HAP-1 (cell line): ENCODE data around the gene AFDN.
"Not testable (repeated sequence)": the region's sequence is repeated elsewhere in the genome, so short reads cannot be mapped to it uniquely, and the experiment has no call there.

Experiments
- DNase-seq, 2 experiments: peaks; one replicate each; pipeline ENCODE4 v3.0.0-alpha.2; 2016 to 2020; ENCODE audit warnings: low spot score in 2 of 2
- H3K27me3 ChIP-seq: fragments of 250-450 bp; sonication (Bioruptor Pico); 2 replicates; pipeline ENCODE4 v1.5.1; 2020; ENCODE audit warnings: low read depth, mild to moderate bottlenecking, moderate library complexity
- H3K36me3 ChIP-seq: fragments of 250-450 bp; sonication (Bioruptor Pico); replicated peaks from 2 replicates; pipeline ENCODE4 v1.5.1; 2020; ENCODE audit warnings: mild to moderate bottlenecking
- H3K4me1 ChIP-seq: fragments of 250-450 bp; sonication (Bioruptor Pico); 2 replicates; pipeline ENCODE4 v1.5.1; 2020; ENCODE audit warnings: mild to moderate bottlenecking
- H3K4me3 ChIP-seq: fragments of 250-450 bp; sonication (Bioruptor Pico); 2 replicates; pipeline ENCODE4 v1.5.1; 2020; ENCODE audit warnings: mild to moderate bottlenecking, moderate library complexity
- H3K9me3 ChIP-seq: fragments of 250-450 bp; sonication (Bioruptor Pico); 2 replicates; pipeline ENCODE4 v1.5.1; 2020; ENCODE audit warnings: mild to moderate bottlenecking, moderate library complexity
- in situ Hi-C: fragments of 300-500 bp; cut with MboI; formaldehyde crosslinking; loops from 3 replicates; pipeline ENCODE4 v1.14.3; 2020; ENCODE audit warnings: low sequenced_read_pairs, inconsistent platforms, mixed read lengths

The AFDN gene

GRCh38 chr6:167970230-167970629, 143.5 kb downstream of the AFDN start:
- Histone ChIP-seq H3K9me3 (no peaks in the 10 kb centered on the region), H3K27me3 (no peaks in the 10 kb centered on the region), H3K36me3 (peaks cover 29% of the 10 kb centered on the region), H3K4me3 (no peak overlapping the region), H3K4me1 (no peaks in the 10 kb centered on the region)
- DNase-seq: no peak
- in situ Hi-C loops: no loop called here

GRCh38 chr6:167972193-167972592, 145.5 kb downstream of the AFDN start:
- Histone ChIP-seq H3K27me3 (no peaks in the 10 kb centered on the region), H3K4me1 (no peaks in the 10 kb centered on the region), H3K36me3 (peaks cover 25% of the 10 kb centered on the region), H3K9me3 (no peaks in the 10 kb centered on the region), H3K4me3 (no peak overlapping the region)
- in situ Hi-C loops: no loop called here
- DNase-seq: no peak

DNA sequence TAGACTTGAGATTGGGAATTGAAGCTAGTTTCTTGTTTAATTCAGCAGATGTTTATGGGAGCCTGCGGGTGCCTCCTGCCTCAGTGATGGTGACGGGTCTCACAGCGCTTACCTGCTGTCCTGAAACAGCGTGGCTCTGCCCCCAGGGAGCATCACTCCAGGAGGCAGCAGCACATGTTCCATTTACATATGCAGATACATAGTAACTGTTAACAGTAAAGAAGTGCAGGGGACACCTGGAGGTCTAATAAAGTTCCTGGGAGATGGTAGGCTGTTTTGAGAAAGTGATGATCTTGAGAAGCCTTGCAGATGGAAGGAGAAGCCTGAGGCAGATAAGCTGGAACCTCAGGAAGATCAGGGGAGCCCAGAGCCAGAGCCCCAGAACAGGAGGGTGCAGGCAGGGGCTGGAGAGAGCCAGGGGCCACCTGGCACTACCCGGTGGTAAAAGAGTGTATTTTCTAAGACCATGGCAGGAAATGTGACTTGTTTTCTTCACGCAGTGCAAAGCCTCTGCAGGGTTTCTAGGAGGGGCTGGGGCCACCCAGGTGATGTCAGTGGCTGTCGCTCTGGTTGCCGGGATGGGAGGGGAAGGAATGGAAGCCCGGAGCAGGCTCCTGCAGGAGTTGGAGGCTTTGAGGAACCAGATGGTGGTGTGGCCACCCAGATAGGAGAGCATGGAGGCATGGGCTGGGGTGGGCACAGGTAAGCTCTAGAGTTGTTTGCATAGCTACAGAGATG, 146.6 kb downstream of the AFDN start:
- no peak for DNase-seq
- no peak overlapping the region for H3K4me3 ChIP-seq
- no peaks in the 10 kb centered on the region for H3K27me3 ChIP-seq
- peaks cover 19% of the 10 kb centered on the region for H3K36me3 ChIP-seq
- no peaks in the 10 kb centered on the region for H3K9me3 ChIP-seq
- H3K4me1 ChIP-seq: no peaks in the 10 kb centered on the region
- in situ Hi-C loops: no loop called here

DNA sequence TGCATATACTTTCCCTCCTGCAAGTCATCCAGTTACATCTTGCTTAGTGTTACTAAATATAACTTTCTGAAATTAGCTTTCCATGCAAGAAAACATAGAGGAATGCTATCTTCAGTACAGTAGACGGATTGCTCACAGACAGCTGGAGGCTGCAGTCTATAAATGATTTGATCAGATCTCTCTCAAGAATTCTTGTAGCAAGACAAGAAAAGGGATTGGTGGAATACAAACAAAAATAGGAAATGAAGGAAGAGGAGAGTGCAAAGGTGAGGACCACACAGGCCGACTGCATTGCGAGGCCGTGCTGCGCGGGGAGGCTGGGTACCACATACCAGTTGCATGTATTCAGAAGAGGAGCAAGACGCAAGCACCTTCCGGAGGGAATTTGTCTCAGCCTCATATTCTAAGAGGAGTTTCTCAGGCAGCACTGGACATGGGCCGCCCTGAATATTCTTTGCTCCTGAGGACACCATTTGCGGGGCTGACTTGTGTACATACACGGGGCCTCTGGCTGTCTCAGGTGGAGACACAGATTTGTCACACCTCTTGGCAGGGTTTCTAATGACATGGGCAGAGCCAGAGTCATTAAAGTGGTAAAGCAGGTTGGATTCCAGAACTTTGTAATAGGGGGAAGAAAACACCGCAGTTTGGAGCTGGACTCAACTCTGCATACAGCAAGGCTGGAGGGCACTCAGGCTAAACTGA, 148.1 kb downstream of the AFDN start:
- Histone ChIP-seq H3K27me3 (no peaks in the 10 kb centered on the region), H3K4me3 (no peak overlapping the region), H3K36me3 (peaks cover 7% of the 10 kb centered on the region), H3K9me3 (no peaks in the 10 kb centered on the region), H3K4me1 (no peaks in the 10 kb centered on the region)
- in situ Hi-C loops: no loop called here
- DNase-seq: no peak

- Histone ChIP-seq H3K36me3 (peaks cover 7% of the 10 kb centered on the region), H3K4me3 (no peak overlapping the region), H3K27me3 (no peaks in the 10 kb centered on the region), H3K9me3 (no peaks in the 10 kb centered on the region), H3K4me1 (no peaks in the 10 kb centered on the region)
- DNase-seq: no peak
- in situ Hi-C loops: no loop called here
Measured at GRCh38 chr6:167975458-167975857, 148.7 kb downstream of the AFDN start.

GRCh38 chr6:167976116-167976657, 149.5 kb downstream of the AFDN start:
- H3K4me3 ChIP-seq, H3K4me1 ChIP-seq, in situ Hi-C loops, H3K27me3 ChIP-seq, H3K9me3 ChIP-seq, H3K36me3 ChIP-seq, DNase-seq: not testable (repeated sequence)

GRCh38 chr6:167976708-167977107, 150.0 kb downstream of the AFDN start:
- no peaks in the 10 kb centered on the region for H3K4me1 ChIP-seq
- in situ Hi-C loops: no loop called here
- H3K27me3 ChIP-seq: no peaks in the 10 kb centered on the region
- no peak for DNase-seq
- no peak overlapping the region for H3K4me3 ChIP-seq
- no peaks in the 10 kb centered on the region for H3K36me3 ChIP-seq
- H3K9me3 ChIP-seq: no peaks in the 10 kb centered on the region

GRCh38 chr6:167977717-167978467, 151.2 kb downstream of the AFDN start:
- H3K27me3 ChIP-seq: no peaks in the 10 kb centered on the region
- in situ Hi-C loops: no loop called here

GRCh38 chr6:167978607-167979006, 151.9 kb downstream of the AFDN start:
- Histone ChIP-seq H3K4me3 (no peak overlapping the region), H3K9me3 (no peaks in the 10 kb centered on the region), H3K36me3 (no peaks in the 10 kb centered on the region), H3K4me1 (no peaks in the 10 kb centered on the region), H3K27me3 (no peaks in the 10 kb centered on the region)
- in situ Hi-C loops: no loop called here
- no peak for DNase-seq

More at GRCh38 chr6:167977717-167978467, 151.2 kb downstream of the AFDN start:
- no peak for DNase-seq
- Histone ChIP-seq H3K36me3 (no peaks in the 10 kb centered on the region), H3K4me3 (no peak overlapping the region), H3K4me1 (no peaks in the 10 kb centered on the region), H3K9me3 (no peaks in the 10 kb centered on the region)

DNA sequence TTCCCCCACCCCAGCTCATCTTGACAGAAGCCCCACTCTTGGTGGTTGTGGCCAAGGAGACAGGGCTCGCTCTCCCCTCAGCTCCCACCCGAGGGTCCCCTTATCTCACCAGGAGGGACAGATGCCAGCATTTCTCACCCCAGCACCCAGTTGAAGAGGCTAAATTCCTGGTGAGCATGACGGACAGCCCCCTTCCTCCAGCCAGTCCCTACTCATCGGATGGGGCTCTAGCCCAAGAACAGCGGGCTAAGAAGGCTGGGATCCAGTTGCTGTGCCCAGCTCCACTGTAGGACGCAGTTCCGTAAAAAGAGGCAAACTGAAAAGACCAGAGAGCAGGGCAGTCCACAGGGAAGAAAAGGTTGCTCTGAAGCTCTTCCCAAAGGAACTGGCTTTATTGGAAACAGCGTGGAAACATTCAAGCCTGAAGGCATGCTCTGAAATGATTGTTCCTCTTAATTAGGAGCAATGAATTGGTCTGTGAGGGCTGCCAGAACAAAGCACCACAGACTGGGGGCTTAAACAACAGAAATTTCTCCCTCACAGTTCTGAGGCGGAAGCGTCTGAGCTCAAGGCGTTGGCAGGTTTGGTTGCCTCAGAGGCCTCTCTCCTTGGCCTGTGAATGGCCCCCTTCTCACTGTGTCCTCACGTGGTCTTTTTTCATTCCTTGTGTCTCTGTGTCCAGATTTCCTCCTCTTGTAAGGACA, 152.9 kb downstream of the AFDN start:
- no peaks in the 10 kb centered on the region for H3K27me3 ChIP-seq
- DNase-seq: no peak
- no peaks in the 10 kb centered on the region for H3K36me3 ChIP-seq
- no peaks in the 10 kb centered on the region for H3K9me3 ChIP-seq
- no peak overlapping the region for H3K4me3 ChIP-seq
- in situ Hi-C loops: no loop called here
- no peaks in the 10 kb centered on the region for H3K4me1 ChIP-seq

- Histone ChIP-seq H3K4me1 (no peaks in the 10 kb centered on the region), H3K4me3 (no peak overlapping the region), H3K36me3 (no peaks in the 10 kb centered on the region), H3K27me3 (no peaks in the 10 kb centered on the region), H3K9me3 (no peaks in the 10 kb centered on the region)
- in situ Hi-C loops: no loop called here
- DNase-seq: no peak
Measured at GRCh38 chr6:167980911-167981580, 154.3 kb downstream of the AFDN start.

GRCh38 chr6:167981916-167982462, 155.3 kb downstream of the AFDN start:
- Histone ChIP-seq H3K27me3 (no peaks in the 10 kb centered on the region), H3K4me1 (no peaks in the 10 kb centered on the region), H3K4me3 (no peak overlapping the region), H3K36me3 (no peaks in the 10 kb centered on the region), H3K9me3 (no peaks in the 10 kb centered on the region)
- DNase-seq: no peak
- in situ Hi-C loops: no loop called here
